Measurements from ENCODE around the gene PROP1.

Gene PROP1

DNA sequence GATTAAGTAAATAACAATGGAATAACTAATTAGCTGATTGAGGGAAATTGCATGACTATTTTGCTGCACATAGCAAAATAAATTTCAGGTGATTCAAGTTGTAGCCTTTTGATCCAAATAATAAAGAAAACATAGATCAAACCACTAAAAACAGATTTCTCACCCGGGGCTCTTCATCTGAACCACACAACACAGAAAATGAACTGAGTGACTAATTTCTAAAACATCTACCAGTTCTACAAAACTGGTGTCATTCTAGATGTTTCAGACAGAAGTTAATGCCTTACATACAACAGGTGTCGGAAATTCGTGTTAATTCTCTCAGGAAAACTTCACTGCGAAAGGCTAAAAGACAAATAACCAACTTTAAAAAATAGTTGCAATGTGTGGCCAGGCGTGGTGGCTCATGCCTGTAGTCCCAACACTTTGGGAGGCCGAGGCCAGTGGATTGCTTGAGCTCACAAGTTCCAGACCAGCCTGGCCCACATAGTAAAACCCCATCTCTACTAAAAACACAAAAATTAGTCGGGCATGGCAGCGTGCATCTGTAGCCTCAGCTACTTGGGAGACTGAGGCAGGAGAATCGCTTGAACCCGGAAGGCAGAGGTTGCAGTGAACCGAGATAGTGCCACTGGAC lies 6.9 kb downstream of the PROP1 start:
- Histone ChIP-seq H3K27me3 (ENCODE audit: low read length) (no peaks in the 10 kb centered on the region), H3K9me2 (replicated peaks; ENCODE audit: insufficient read depth, low read length) (no peaks in the 10 kb centered on the region), H3K4me3 (ENCODE audit: insufficient read depth, low read length, poor library complexity, severe bottlenecking) (no peak overlapping the region), H3K9me3 (ENCODE audit: insufficient read depth, low read length) (no peaks in the 10 kb centered on the region), H3K4me2 (ENCODE audit: low read depth, low read length, poor library complexity, severe bottlenecking) (no peak overlapping the region), H3F3A (ENCODE audit: insufficient read depth) (no peaks in the 10 kb centered on the region), H3K27ac (ENCODE audit: low read depth, low read length) (no peak overlapping the region), H3K36me3 (ENCODE audit: low read length) (no peaks in the 10 kb centered on the region), H3K9ac (ENCODE audit: low read length) (no peak overlapping the region), H3K79me2 (ENCODE audit: insufficient read depth, low read length) (no peaks in the 10 kb centered on the region), H2AFZ (ENCODE audit: low read depth, low read length, severe bottlenecking) (no peak overlapping the region), H4K20me1 (ENCODE audit: low read depth, low read length) (no peaks in the 10 kb centered on the region)
- TF ChIP-seq, protein P1, sequence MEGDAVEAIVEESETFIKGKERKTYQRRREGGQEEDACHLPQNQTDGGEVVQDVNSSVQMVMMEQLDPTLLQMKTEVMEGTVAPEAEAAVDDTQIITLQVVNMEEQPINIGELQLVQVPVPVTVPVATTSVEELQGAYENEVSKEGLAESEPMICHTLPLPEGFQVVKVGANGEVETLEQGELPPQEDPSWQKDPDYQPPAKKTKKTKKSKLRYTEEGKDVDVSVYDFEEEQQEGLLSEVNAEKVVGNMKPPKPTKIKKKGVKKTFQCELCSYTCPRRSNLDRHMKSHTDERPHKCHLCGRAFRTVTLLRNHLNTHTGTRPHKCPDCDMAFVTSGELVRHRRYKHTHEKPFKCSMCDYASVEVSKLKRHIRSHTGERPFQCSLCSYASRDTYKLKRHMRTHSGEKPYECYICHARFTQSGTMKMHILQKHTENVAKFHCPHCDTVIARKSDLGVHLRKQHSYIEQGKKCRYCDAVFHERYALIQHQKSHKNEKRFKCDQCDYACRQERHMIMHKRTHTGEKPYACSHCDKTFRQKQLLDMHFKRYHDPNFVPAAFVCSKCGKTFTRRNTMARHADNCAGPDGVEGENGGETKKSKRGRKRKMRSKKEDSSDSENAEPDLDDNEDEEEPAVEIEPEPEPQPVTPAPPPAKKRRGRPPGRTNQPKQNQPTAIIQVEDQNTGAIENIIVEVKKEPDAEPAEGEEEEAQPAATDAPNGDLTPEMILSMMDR (IDR thresholded peaks at IDR 0.05; ENCODE audit: insufficient read depth, low read length, poor library complexity, severe bottlenecking) = no peak
- TF ChIP-seq EZH2phosphoT487 (conservative IDR thresholded peaks at IDR 0.05; ENCODE audit: low read length) = no peak

DNA sequence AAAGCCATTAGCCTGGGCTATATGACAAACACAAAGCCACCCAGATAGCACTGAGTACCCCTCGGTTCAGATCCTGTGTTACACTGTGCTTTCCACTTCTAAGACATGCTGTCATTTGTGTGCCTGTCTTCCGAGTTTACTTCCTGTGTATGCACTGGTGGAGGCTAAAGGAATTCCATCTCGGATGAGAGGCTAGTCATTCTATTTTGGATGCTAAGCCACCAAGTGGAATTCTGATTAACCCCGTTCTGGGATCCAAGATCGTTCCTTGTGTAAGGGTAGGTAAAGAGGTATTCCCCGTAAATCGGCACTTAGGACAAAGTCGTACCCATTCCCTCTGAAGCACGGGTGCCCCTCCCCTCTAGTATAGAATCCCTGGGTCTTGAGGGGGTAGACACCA lies 8.7 kb downstream of the PROP1 start:
- H3K27ac ChIP-seq (ENCODE audit: low read depth, low read length) = no peak overlapping the region
- no peaks in the 10 kb centered on the region for H3K36me3 ChIP-seq (ENCODE audit: low read length)
- no peak overlapping the region for H3K9ac ChIP-seq (ENCODE audit: low read length)
- no peaks in the 10 kb centered on the region for H3F3A ChIP-seq (ENCODE audit: insufficient read depth)
- no peaks in the 10 kb centered on the region for H3K9me2 ChIP-seq (replicated peaks; ENCODE audit: insufficient read depth, low read length)
- H4K20me1 ChIP-seq (ENCODE audit: low read depth, low read length) = no peaks in the 10 kb centered on the region
- H3K4me3 ChIP-seq (ENCODE audit: insufficient read depth, low read length, poor library complexity, severe bottlenecking) = no peak overlapping the region
- no peak overlapping the region for H2AFZ ChIP-seq (ENCODE audit: low read depth, low read length, severe bottlenecking)
- no peaks in the 10 kb centered on the region for H3K27me3 ChIP-seq (ENCODE audit: low read length)
- no peak for TF ChIP-seq EZH2phosphoT487 (conservative IDR thresholded peaks at IDR 0.05; ENCODE audit: low read length)
- TF ChIP-seq, protein P1 (IDR thresholded peaks at IDR 0.05; ENCODE audit: insufficient read depth, low read length, poor library complexity, severe bottlenecking) = no peak
- H3K4me2 ChIP-seq (ENCODE audit: low read depth, low read length, poor library complexity, severe bottlenecking) = no peak overlapping the region
- no peaks in the 10 kb centered on the region for H3K9me3 ChIP-seq (ENCODE audit: insufficient read depth, low read length)
- H3K79me2 ChIP-seq (ENCODE audit: insufficient read depth, low read length) = no peaks in the 10 kb centered on the region

DNA sequence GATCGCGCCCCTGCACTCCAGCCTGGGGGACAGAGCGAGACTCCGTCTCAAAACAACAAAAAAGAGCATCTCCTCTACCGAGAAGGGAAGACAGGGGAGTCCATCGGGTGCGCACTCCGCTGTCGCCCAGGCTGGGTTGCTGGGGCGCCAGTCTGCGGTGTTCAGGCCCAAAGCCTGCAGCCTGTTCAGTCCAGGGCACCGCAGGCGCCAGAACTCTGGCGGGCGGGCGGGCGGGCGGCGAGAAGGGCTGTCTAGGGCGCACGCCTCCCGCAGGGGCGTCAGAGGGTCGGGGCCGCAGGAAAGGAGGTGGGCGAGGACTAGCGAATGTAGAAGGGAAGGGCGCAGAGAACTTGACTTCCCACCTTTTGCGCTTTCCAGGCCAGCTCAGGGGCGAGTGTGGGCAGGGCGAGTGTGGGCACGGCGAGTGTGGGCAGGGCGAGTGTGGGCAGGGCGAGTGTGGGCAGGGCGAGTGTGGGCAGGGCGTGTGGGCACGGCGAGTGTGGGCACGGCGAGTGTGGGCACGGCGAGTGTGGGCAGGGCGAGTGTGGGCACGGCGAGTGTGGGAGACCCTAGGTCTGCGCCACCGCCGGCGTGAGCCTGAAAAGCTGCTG lies 10.5 kb downstream of the PROP1 start:
- Histone ChIP-seq H3F3A (ENCODE audit: insufficient read depth) (no peaks in the 10 kb centered on the region), H3K9ac (ENCODE audit: low read length) (no peak overlapping the region), H3K4me2 (ENCODE audit: low read depth, low read length, poor library complexity, severe bottlenecking) (no peak overlapping the region), H2AFZ (ENCODE audit: low read depth, low read length, severe bottlenecking) (no peak overlapping the region), H4K20me1 (ENCODE audit: low read depth, low read length) (no peaks in the 10 kb centered on the region), H3K27ac (ENCODE audit: low read depth, low read length) (no peak overlapping the region), H3K27me3 (ENCODE audit: low read length) (no peaks in the 10 kb centered on the region), H3K36me3 (ENCODE audit: low read length) (no peaks in the 10 kb centered on the region), H3K9me2 (replicated peaks; ENCODE audit: insufficient read depth, low read length) (no peaks in the 10 kb centered on the region), H3K4me3 (ENCODE audit: insufficient read depth, low read length, poor library complexity, severe bottlenecking) (no peak overlapping the region), H3K79me2 (ENCODE audit: insufficient read depth, low read length) (no peaks in the 10 kb centered on the region), H3K9me3 (ENCODE audit: insufficient read depth, low read length) (no peaks in the 10 kb centered on the region)
- TF ChIP-seq, protein P1 (IDR thresholded peaks at IDR 0.05; ENCODE audit: insufficient read depth, low read length, poor library complexity, severe bottlenecking) = no peak
- no peak for TF ChIP-seq EZH2phosphoT487 (conservative IDR thresholded peaks at IDR 0.05; ENCODE audit: low read length)

Data from SU-DHL-6 (cell line).